DND-41 (cell line): ENCODE measurements around the gene PANK1.

Experiments used
- ATAC-seq: fragments of 200-7000 bp; cut with Tn5 transposase; 3 replicates; pipeline ENCODE4 v1.9.1; 2021; ENCODE audit warnings: low read depth; ENCODE audit not compliant: insufficient read depth
- DNase-seq: peaks from one replicate; pipeline ENCODE4 v3.0.0-alpha.2; 2020
- H2AFZ ChIP-seq: 2 replicates; pipeline ENCODE4 v1.6.0; 2012; ENCODE audit warnings: low read depth, low read length
- H3K27ac ChIP-seq: 2 replicates; pipeline ENCODE4 v1.5.1; 2012; ENCODE audit warnings: low read length, inconsistent platforms
- H3K27me3 ChIP-seq: fragments of 200-600 bp; sonication (generic); 2 replicates; pipeline ENCODE4 v1.6.0; 2012; ENCODE audit warnings: low read length, mild to moderate bottlenecking, inconsistent platforms; ENCODE audit not compliant: insufficient read depth, poor library complexity
- H3K36me3 ChIP-seq: 2 replicates; pipeline ENCODE4 v1.5.1; 2012; ENCODE audit warnings: low read length, inconsistent platforms; ENCODE audit not compliant: insufficient read depth
- H3K4me1 ChIP-seq: 2 replicates; pipeline ENCODE4 v1.5.1; 2012; ENCODE audit warnings: mild to moderate bottlenecking, low read length; ENCODE audit not compliant: insufficient read depth
- H3K4me2 ChIP-seq: 2 replicates; pipeline ENCODE4 v1.6.0; 2012; ENCODE audit warnings: mild to moderate bottlenecking, moderate library complexity, low read length, inconsistent platforms; ENCODE audit not compliant: insufficient read depth
- H3K4me3 ChIP-seq, 2 experiments: fragments of 200-600 bp in 1 of 2; shearing (Covaris generic) in 1 of 2; 2 replicates each; pipeline ENCODE4 v1.5.1; 2012 to 2016; ENCODE audit warnings: inconsistent platforms in 2 of 2, low read length in 2 of 2, mild to moderate bottlenecking in 2 of 2, low read depth in 1 of 2, moderate library complexity in 1 of 2
- H3K79me2 ChIP-seq: 2 replicates; pipeline ENCODE4 v1.6.0; 2012; ENCODE audit warnings: low read length, inconsistent platforms; ENCODE audit not compliant: insufficient read depth
- H3K9ac ChIP-seq: 2 replicates; pipeline ENCODE4 v1.6.0; 2012; ENCODE audit warnings: low read depth, mild to moderate bottlenecking, inconsistent platforms, low read length, moderate library complexity
- H3K9me3 ChIP-seq: 2 replicates; pipeline ENCODE4 v1.5.1; 2012; ENCODE audit warnings: low read length, moderate library complexity, mild to moderate bottlenecking, inconsistent platforms; ENCODE audit not compliant: insufficient read depth, severe bottlenecking
- H4K20me1 ChIP-seq: 2 replicates; pipeline ENCODE4 v1.6.0; 2012; ENCODE audit warnings: low read length; ENCODE audit not compliant: insufficient read depth
- EZH2 ChIP-seq: IDR thresholded peaks from 3 replicates; pipeline ENCODE4 v1.6.1; 2012; ENCODE audit warnings: borderline replicate concordance, low read depth, mild to moderate bottlenecking, moderate library complexity, low read length, inconsistent platforms; ENCODE audit not compliant: severe bottlenecking
- TF ChIP-seq, protein P1 (sequence below): IDR thresholded peaks from 2 replicates; pipeline ENCODE4 v1.5.1; 2012; ENCODE audit warnings: borderline replicate concordance, low read length, moderate library complexity, mild to moderate bottlenecking; ENCODE audit not compliant: poor library complexity, severe bottlenecking; ENCODE audit errors: extremely low read depth

The PANK1 gene

DNA sequence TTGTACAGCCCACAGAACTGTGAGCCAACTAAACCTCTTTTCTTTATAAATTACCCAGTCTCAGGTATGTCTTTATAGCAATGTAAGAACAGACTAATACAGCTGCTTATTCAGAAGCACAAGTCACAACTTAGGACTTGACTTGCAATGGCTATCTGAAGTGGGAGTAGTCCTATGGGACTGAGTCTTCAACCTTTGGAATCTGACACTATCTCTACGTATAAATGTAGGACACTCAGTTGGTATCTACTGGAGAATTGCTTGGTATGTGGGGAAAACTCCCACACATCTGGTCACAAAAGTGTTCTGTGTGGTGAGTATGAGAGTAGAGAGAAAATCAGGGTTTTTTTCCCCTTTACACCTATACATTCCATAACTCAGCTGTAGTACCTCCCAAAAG, 12.3 kb upstream of the PANK1 start:
- ATAC-seq: no peak

DNA sequence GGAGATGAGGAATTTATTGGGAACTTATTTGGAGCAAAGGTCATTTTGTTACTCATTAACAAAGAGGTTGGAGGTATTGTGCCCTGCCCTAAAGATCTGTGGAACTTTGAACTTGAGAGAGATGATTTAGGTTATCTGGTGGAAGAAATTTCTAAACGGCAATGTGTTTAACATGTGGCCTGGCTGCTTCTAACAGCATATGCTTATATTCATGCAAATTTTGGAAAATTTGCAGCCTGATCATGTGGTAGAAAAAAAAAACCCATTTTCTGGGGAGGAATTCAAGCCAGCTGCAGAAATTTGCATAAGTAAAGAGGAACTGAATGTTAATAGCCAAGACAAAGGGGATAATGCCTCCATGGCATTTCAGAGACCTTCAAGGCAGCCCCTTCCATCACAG, 10.7 kb upstream of the PANK1 start:
- no peak overlapping the region for H2AFZ ChIP-seq
- no peak for TF ChIP-seq EZH2
- TF ChIP-seq, protein P1, sequence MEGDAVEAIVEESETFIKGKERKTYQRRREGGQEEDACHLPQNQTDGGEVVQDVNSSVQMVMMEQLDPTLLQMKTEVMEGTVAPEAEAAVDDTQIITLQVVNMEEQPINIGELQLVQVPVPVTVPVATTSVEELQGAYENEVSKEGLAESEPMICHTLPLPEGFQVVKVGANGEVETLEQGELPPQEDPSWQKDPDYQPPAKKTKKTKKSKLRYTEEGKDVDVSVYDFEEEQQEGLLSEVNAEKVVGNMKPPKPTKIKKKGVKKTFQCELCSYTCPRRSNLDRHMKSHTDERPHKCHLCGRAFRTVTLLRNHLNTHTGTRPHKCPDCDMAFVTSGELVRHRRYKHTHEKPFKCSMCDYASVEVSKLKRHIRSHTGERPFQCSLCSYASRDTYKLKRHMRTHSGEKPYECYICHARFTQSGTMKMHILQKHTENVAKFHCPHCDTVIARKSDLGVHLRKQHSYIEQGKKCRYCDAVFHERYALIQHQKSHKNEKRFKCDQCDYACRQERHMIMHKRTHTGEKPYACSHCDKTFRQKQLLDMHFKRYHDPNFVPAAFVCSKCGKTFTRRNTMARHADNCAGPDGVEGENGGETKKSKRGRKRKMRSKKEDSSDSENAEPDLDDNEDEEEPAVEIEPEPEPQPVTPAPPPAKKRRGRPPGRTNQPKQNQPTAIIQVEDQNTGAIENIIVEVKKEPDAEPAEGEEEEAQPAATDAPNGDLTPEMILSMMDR: no peak
- no peaks in the 10 kb centered on the region for H3K79me2 ChIP-seq
- no peaks in the 10 kb centered on the region for H3K27me3 ChIP-seq
- H3K27ac ChIP-seq: no peak overlapping the region
- H3K36me3 ChIP-seq: no peaks in the 10 kb centered on the region
- H3K9me3 ChIP-seq: no peaks in the 10 kb centered on the region
- H3K4me3 ChIP-seq: no peak overlapping the region
- DNase-seq: no peak
- no peaks in the 10 kb centered on the region for H4K20me1 ChIP-seq
- H3K9ac ChIP-seq: no peak overlapping the region
- no peaks in the 10 kb centered on the region for H3K4me1 ChIP-seq
- no peak for ATAC-seq
- no peak overlapping the region for H3K4me2 ChIP-seq

More for the DNA sequence above, 12.3 kb upstream of the PANK1 start:
- Histone ChIP-seq H3K9me3 (no peaks in the 10 kb centered on the region), H3K9ac (no peak overlapping the region), H3K27ac (no peak overlapping the region), H3K79me2 (no peaks in the 10 kb centered on the region), H3K36me3 (no peaks in the 10 kb centered on the region), H3K4me2 (no peak overlapping the region), H3K4me3 (no peak overlapping the region), H4K20me1 (no peaks in the 10 kb centered on the region), H2AFZ (no peak overlapping the region), H3K27me3 (no peaks in the 10 kb centered on the region), H3K4me1 (no peaks in the 10 kb centered on the region)
- DNase-seq: no peak
- TF ChIP-seq, protein P1: no peak
- no peak for TF ChIP-seq EZH2

DNA sequence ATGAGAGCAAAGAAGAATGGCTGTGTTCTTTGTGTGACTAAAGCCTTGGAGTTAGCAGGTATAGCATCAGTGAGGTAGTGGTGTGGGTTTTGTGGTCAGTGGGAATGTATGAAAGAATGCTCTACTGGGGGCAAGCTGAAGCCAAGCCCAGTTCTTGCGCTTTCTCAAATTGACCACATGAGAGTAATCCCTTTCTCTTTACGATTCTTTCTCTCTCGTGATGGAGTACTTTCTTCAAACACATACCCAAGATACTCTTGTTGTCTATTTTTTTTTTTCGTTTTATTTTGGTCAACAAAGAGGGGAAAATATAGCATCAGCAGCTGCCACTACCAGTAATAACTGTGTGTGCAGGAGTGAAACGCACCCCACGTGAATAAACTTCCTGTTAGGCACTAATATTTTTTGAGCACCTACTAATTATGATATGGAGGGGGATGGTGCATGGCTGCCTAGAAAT, 8.4 kb upstream of the PANK1 start:
- Histone ChIP-seq H3K9ac (no peak overlapping the region), H3K4me3 (no peak overlapping the region), H3K4me2 (no peak overlapping the region), H3K4me1 (no peaks in the 10 kb centered on the region), H3K27me3 (no peaks in the 10 kb centered on the region), H4K20me1 (no peaks in the 10 kb centered on the region), H3K36me3 (no peaks in the 10 kb centered on the region), H3K79me2 (no peaks in the 10 kb centered on the region), H3K27ac (no peak overlapping the region), H3K9me3 (no peaks in the 10 kb centered on the region), H2AFZ (no peak overlapping the region)
- DNase-seq (peak; percentile 8), ATAC-seq (peak; percentile 50; the same call in 2 of the 3 replicates)
- TF ChIP-seq EZH2: no peak
- TF ChIP-seq, protein P1: no peak
